ENCODE data around the gene NDUFS3. TPM values are rescaled to one million over a fixed set of nuclear protein-coding genes. Genes with fewer than 3 reads are reported as not detected.
A peak's percentile ranks its signal among the peaks of the same experiment; 100 is the strongest.

NDUFS3 gene
- polyA plus RNA-seq, 3 donors = 79.7 to 107 (median 104) TPM

DNA sequence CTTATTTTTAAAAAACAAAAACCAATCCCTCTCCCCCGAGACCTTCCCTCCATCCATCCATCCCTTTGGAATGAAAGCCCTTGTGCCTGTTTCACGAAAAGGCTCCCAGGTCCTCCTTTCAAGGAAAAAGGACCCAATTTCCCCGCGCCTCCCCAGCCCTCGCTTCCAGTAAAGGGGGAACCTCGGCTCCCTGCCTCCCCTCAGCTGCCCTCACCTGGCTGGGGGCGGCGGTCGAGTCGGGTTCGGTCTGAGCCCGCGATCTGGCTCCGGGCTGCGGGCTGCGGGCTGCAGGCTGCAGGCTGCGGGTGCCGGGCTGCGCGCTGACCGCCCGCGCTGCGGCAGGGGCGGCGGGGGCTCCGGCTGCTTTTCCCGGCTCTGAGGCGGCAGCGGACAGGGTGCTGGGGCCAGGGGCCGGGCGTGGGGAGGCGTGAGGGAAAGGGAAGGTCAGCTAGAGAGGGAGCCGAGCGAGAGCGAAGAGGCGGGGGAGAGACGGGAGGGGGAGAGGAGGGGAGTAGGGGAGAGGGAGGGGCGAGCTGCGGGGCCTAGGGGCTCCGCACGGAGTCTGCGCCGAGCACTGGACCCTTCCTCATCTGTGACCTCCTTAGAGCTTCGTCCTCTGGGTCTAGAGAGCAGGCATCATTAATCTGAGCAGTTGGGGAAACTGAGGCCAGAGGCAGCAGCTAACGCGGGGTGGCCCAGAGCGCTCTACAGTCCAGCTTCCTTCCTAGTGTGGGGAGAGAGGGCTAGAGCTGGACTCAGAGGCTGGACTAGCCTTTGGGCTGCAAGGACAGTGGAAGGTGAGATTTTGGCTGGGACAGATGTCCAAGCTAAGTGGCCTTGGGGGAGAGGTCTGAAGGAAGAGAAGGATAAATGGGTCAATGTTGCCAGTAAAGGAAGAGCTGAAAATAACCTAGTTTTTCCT lies 15.3 kb downstream of the NDUFS3 start, which contains the start of gene C1QTNF4:
TSS of gene C1QTNF4 (minus strand) at position 478 of the 922 bp plus-strand sequence. CDS start 3,601 bp downstream, outside the sequence.
- peaks cover 16 to 29% of the 10 kb centered on the region in 2 donors for H3K27me3 ChIP-seq (ENCODE audit: control insufficient read depth in 2 of 2, insufficient read depth in 2 of 2, low read length in 2 of 2)
- H3K9ac ChIP-seq (ENCODE audit: insufficient read depth, low read length, poor library complexity, severe bottlenecking) = peak within 1 kb of the TSS; percentile 21
- no peaks in the 10 kb centered on the region for H3K36me3 ChIP-seq (replicated peaks in 1 of 2; ENCODE audit: control insufficient read depth in 1 of 2, insufficient read depth in 2 of 2, low read length in 2 of 2)
- Mint-ChIP-seq H3K9me3 (peaks cover 0 to 12% (median 3%) of the 10 kb centered on the region in 7 donors), H3K4me1 (peaks cover 29% of the 10 kb centered on the region), H3K27me3 (ENCODE audit: low read depth in 3 of 3) (peaks cover 29 to 37% (median 30%) of the 10 kb centered on the region in 3 donors), H3K27ac (peak within 1 kb of the TSS in 3 of 7 donors; percentile 6 to 42 (median 41)), H3K36me3 (peaks cover 0 to 9% of the 10 kb centered on the region in 2 donors), H3K4me3 (peak within 1 kb of the TSS; percentile 34 to 82)
- TF ChIP-seq, protein P1, sequence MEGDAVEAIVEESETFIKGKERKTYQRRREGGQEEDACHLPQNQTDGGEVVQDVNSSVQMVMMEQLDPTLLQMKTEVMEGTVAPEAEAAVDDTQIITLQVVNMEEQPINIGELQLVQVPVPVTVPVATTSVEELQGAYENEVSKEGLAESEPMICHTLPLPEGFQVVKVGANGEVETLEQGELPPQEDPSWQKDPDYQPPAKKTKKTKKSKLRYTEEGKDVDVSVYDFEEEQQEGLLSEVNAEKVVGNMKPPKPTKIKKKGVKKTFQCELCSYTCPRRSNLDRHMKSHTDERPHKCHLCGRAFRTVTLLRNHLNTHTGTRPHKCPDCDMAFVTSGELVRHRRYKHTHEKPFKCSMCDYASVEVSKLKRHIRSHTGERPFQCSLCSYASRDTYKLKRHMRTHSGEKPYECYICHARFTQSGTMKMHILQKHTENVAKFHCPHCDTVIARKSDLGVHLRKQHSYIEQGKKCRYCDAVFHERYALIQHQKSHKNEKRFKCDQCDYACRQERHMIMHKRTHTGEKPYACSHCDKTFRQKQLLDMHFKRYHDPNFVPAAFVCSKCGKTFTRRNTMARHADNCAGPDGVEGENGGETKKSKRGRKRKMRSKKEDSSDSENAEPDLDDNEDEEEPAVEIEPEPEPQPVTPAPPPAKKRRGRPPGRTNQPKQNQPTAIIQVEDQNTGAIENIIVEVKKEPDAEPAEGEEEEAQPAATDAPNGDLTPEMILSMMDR (IDR thresholded peaks at IDR 0.05) = no peak
- 2% methylated on average over 47 of the region's 48 CpGs for WGBS (ENCODE audit: insufficient coverage)
- peaks cover 0 to 6% of the 10 kb centered on the region in 2 donors for H3K9me3 ChIP-seq (replicated peaks in 1 of 2; ENCODE audit: control insufficient read depth in 1 of 2, insufficient read depth in 1 of 2, low read length in 2 of 2)
- peak within 1 kb of the TSS; percentile 52 for H3K4me2 ChIP-seq (replicated peaks; ENCODE audit: extremely low read depth, low read length, poor library complexity, severe bottlenecking)
- intact Hi-C loops (cut with micrococcal nuclease) = no loop called here
- H2AFZ ChIP-seq (ENCODE audit: insufficient read depth, low read depth, low read length, poor library complexity, severe bottlenecking) = peak within 1 kb of the TSS; percentile 21
- H3K27ac ChIP-seq (ENCODE audit: low read depth in 1 of 2, low read length in 2 of 2) = no peak within 1 kb of the TSS
- H3K4me3 ChIP-seq (replicated peaks in 1 of 3; ENCODE audit: low read depth in 2 of 3, low read length in 3 of 3) = peak within 1 kb of the TSS in 1 of 3 experiments; percentile 48
- H3K4me1 ChIP-seq (ENCODE audit: control insufficient read depth in 1 of 2, insufficient read depth in 2 of 2, low read length in 2 of 2) = peaks cover 15 to 27% of the 10 kb centered on the region in 2 donors
- DNase-seq = no peak
- no peaks in the 10 kb centered on the region for H4K20me1 ChIP-seq (ENCODE audit: insufficient read depth, low read length)
- peaks cover 4% of the 10 kb centered on the region for H3K79me2 ChIP-seq (ENCODE audit: insufficient read depth, low read length)

DNA sequence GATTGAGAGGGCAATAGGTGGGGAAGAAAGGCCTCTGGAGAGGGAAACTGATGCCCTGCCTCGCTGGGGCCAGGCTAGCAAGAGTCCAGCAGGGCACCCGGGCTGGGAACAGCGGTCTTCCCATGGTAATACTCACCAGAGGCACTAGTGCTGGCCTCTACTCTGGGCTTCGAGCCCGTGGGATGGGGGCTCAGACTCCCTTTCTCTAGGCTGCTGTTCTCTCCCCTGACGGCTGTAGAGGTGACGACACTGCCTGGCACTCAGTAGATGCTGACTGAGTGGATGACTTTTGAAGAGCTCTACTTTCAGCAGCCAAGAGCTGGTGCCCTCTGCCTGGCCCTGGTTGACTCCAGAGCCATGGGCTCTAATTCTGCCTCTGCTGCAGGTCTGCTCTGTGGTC lies 16.2 kb downstream of the NDUFS3 start:
- H4K20me1 ChIP-seq (ENCODE audit: insufficient read depth, low read length) = no peaks in the 10 kb centered on the region
- Mint-ChIP-seq H3K36me3 (peaks cover 0 to 9% of the 10 kb centered on the region in 2 donors), H3K4me1 (peaks cover 29% of the 10 kb centered on the region), H3K4me3 (no peak overlapping the region), H3K27ac (peak overlapping the region in 2 of 7 donors; percentile 6 to 41), H3K9me3 (peaks cover 0 to 12% (median 3%) of the 10 kb centered on the region in 7 donors), H3K27me3 (ENCODE audit: low read depth in 3 of 3) (peaks cover 29 to 37% (median 30%) of the 10 kb centered on the region in 3 donors)
- peaks cover 15 to 27% of the 10 kb centered on the region in 2 donors for H3K4me1 ChIP-seq (ENCODE audit: control insufficient read depth in 1 of 2, insufficient read depth in 2 of 2, low read length in 2 of 2)
- TF ChIP-seq, protein P1 (IDR thresholded peaks at IDR 0.05) = no peak
- no peak overlapping the region for H3K4me3 ChIP-seq (replicated peaks in 1 of 3; ENCODE audit: low read depth in 2 of 3, low read length in 3 of 3)
- no peak overlapping the region for H3K9ac ChIP-seq (ENCODE audit: insufficient read depth, low read length, poor library complexity, severe bottlenecking)
- H3K36me3 ChIP-seq (replicated peaks in 1 of 2; ENCODE audit: control insufficient read depth in 1 of 2, insufficient read depth in 2 of 2, low read length in 2 of 2) = no peaks in the 10 kb centered on the region
- no peaks in the 10 kb centered on the region for H3K79me2 ChIP-seq (ENCODE audit: insufficient read depth, low read length)
- H3K4me2 ChIP-seq (replicated peaks; ENCODE audit: extremely low read depth, low read length, poor library complexity, severe bottlenecking) = no peak overlapping the region
- DNase-seq = no peak
- H3K27me3 ChIP-seq (ENCODE audit: control insufficient read depth in 2 of 2, insufficient read depth in 2 of 2, low read length in 2 of 2) = peaks cover 16 to 29% of the 10 kb centered on the region in 2 donors
- intact Hi-C loops (cut with micrococcal nuclease) = no loop called here
- 74% methylated on average over 4 of the region's 7 CpGs for WGBS (ENCODE audit: insufficient coverage)
- no peak overlapping the region for H3K27ac ChIP-seq (ENCODE audit: low read depth in 1 of 2, low read length in 2 of 2)
- no peak overlapping the region for H2AFZ ChIP-seq (ENCODE audit: insufficient read depth, low read depth, low read length, poor library complexity, severe bottlenecking)
- H3K9me3 ChIP-seq (replicated peaks in 1 of 2; ENCODE audit: control insufficient read depth in 1 of 2, insufficient read depth in 1 of 2, low read length in 2 of 2) = peaks cover 0 to 6% of the 10 kb centered on the region in 2 donors

Data from CD14-positive monocyte (primary cell).